ENCODE measurements around the gene KPNA4.

DNA sequence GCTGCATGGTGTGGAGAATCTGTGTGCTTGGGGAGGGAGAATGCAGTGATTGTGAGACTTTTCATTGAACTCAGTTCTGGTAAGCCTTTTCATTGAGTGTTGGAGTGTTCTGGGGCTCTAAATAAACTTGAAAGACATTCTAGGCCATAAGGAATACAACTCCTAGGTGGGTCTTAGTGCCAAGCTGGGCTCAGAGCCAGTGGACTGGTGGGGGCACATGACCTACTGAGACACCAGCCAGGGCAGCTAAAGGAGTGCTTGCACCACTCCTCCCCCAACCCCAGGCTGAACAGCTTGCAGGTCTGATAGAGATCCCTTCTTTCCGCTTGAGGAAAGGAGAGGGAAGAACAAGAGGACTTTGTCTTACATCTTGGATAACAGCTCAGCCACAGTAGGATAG is 21.7 kb upstream of the KPNA4 start:
- TF ChIP-seq, protein P1, sequence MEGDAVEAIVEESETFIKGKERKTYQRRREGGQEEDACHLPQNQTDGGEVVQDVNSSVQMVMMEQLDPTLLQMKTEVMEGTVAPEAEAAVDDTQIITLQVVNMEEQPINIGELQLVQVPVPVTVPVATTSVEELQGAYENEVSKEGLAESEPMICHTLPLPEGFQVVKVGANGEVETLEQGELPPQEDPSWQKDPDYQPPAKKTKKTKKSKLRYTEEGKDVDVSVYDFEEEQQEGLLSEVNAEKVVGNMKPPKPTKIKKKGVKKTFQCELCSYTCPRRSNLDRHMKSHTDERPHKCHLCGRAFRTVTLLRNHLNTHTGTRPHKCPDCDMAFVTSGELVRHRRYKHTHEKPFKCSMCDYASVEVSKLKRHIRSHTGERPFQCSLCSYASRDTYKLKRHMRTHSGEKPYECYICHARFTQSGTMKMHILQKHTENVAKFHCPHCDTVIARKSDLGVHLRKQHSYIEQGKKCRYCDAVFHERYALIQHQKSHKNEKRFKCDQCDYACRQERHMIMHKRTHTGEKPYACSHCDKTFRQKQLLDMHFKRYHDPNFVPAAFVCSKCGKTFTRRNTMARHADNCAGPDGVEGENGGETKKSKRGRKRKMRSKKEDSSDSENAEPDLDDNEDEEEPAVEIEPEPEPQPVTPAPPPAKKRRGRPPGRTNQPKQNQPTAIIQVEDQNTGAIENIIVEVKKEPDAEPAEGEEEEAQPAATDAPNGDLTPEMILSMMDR (IDR thresholded peaks at IDR 0.05), result no peak
- TF ChIP-seq POLR2A (IDR thresholded peaks at IDR 0.05) (no peak), EP300 (IDR thresholded peaks at IDR 0.05) (no peak)

Data from sigmoid colon (tissue), 4 donors.